ENCODE results near the gene MCF2L.

MCF2L gene

DNA sequence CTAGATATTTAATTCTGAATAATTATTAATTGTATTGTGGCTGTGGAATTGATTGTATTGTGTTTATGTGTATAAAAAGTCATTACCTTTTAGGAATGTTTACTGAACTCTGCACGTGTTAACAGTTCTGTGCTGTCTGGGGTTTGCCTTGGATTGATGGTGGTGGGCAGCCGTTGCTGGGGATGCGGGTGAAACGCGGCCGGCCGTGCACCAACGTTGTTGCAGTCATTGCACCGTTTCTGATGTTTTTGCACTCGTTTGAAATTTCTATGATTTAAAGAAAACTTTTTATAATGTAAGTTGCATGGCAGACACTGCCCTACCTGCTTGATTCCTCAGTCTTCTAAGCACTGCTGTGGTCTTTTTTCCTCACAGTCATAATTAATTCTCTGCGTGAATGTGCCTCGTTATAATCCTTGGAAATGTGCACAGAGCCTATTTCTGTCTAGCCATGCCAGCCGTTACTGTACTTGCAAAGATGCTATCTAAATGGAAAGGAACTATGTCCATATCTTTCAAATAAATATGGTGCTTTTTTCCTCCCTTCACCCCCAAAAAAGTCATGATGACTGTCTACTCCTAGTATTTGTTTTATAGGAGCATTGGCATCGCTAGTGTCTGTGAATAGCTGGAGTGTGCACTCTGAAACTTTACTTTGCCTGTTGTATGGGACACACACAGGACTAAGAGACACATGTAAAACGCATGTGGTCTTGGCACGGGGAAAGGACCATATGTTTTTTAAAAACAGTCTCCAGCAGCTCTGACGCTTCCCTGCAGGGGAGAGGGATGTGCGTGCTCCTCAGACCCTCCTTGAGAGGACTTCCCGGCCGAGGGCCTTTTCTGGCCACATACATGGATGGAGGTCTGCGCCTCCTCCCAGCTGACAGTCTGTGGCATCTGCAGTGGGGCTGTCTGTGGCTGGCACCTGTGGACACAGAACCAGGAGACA, 40.7 kb upstream of the MCF2L start:
- peak; percentile 18 for ATAC-seq
- no peak for TF ChIP-seq ZC3H10 (CRISPR knock-in tag; IDR thresholded peaks at IDR 0.05)

DNA sequence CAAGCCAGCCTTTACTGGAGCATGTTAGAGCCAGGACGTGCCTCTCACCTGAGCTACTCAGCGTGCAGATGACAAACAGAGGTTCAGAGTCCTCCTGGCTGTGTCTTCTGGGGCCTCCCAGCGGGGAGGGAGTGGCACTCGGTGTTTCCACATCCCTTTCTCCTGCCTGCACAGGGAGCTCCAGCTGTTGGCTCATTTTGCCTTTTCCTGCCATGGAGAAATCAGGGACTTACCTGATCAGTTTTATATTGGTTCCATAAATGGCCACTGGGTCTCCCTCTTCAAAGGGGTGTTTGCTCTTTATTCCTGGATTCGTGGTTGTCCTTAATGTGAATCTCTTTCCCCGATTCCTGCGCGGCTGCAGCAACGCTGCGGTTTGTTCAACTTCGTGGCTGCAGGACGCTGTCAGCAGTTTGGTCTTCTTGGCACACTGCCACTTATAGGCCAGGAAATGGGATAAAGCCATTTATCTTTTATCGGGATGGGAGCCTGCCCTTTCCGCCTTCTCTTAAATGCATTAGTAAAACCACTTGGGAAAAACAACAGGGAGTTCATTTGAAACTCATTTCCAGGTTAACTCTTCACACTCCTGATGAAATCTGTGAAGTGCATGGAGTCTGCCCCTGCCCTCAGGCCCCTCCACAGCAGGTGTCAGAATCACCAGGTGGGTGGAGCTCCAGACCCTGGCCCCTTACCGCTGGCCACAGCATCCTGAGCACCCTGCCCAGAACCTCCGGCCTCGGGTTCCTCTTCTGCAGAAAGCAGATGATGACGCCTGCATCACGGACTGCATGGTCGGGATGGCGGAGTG, 39.8 kb upstream of the MCF2L start:
- TF ChIP-seq ZNF565 (CRISPR knock-in tag; conservative IDR thresholded peaks at IDR 0.05; ENCODE audit: low read depth) (no peak), SNAI2 (CRISPR knock-in tag; IDR thresholded peaks at IDR 0.05) (no peak), TCF4 (CRISPR knock-in tag; IDR thresholded peaks at IDR 0.05; ENCODE audit: borderline replicate concordance) (0 out of 2 replicates have a peak, but pooled peaks have one; percentile 15)
- ATAC-seq: peak; percentile 31

DNA sequence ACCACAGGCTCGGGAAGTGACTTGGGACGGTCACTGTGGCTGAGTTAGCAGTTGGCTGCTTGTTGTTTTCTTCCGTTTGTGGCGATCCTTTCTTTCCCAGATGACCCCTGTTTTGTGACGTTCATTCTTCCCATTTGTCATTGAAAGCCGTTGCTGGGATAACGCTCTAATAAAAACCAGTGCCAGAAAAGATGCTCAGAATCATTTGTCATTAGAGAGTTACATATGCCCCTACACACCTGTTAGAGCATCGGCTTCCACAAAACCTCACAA, 39.3 kb upstream of the MCF2L start:
- no peak for ATAC-seq
- TF ChIP-seq GLIS3 (CRISPR knock-in tag; IDR thresholded peaks at IDR 0.05) (no peak), ZNF8 (CRISPR knock-in tag; IDR thresholded peaks at IDR 0.05) (no peak), ZNF565 (CRISPR knock-in tag; conservative IDR thresholded peaks at IDR 0.05; ENCODE audit: low read depth) (no peak), TOX (CRISPR knock-in tag; IDR thresholded peaks at IDR 0.05; ENCODE audit: borderline replicate concordance) (no peak), ARNTL (CRISPR knock-in tag; IDR thresholded peaks at IDR 0.05; ENCODE audit: borderline replicate concordance, low read depth) (no peak), OSR1 (CRISPR knock-in tag; IDR thresholded peaks at IDR 0.05) (no peak)
- TF ChIP-seq, protein P1, sequence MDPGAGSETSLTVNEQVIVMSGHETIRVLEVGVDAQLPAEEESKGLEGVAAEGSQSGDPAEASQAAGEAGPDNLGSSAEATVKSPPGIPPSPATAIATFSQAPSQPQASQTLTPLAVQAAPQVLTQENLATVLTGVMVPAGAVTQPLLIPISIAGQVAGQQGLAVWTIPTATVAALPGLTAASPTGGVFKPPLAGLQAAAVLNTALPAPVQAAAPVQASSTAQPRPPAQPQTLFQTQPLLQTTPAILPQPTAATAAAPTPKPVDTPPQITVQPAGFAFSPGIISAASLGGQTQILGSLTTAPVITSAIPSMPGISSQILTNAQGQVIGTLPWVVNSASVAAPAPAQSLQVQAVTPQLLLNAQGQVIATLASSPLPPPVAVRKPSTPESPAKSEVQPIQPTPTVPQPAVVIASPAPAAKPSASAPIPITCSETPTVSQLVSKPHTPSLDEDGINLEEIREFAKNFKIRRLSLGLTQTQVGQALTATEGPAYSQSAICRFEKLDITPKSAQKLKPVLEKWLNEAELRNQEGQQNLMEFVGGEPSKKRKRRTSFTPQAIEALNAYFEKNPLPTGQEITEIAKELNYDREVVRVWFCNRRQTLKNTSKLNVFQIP (CRISPR knock-in tag; IDR thresholded peaks at IDR 0.05; ENCODE audit: borderline replicate concordance, low read depth): no peak
- TF ChIP-seq, protein P2, sequence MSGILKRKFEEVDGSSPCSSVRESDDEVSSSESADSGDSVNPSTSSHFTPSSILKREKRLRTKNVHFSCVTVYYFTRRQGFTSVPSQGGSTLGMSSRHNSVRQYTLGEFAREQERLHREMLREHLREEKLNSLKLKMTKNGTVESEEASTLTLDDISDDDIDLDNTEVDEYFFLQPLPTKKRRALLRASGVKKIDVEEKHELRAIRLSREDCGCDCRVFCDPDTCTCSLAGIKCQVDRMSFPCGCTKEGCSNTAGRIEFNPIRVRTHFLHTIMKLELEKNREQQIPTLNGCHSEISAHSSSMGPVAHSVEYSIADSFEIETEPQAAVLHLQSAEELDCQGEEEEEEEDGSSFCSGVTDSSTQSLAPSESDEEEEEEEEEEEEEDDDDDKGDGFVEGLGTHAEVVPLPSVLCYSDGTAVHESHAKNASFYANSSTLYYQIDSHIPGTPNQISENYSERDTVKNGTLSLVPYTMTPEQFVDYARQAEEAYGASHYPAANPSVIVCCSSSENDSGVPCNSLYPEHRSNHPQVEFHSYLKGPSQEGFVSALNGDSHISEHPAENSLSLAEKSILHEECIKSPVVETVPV (CRISPR knock-in tag; IDR thresholded peaks at IDR 0.05): no peak

DNA sequence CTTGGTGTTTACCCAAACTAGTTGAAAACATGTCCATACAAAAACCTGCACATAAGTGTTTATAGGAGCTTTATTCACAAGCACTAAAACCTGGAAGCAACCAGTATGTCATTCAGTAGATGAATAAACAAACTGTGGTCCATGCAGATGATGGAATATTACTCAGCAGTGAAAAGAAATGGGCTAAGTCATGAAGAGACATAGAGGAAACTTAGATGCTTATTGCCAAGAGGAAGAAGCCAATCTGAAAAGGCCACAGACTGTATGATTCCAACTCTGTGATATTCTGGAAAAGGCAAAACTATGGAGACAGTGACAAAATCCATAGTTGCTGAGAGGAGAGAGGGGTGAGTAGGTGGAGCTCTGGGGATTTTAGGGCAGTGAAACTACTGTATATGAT, 38.8 kb upstream of the MCF2L start:
- no peak for ATAC-seq
- TF ChIP-seq ZNF70 (CRISPR knock-in tag; IDR thresholded peaks at IDR 0.05): no peak
- no peak for TF ChIP-seq OSR1 (CRISPR knock-in tag; IDR thresholded peaks at IDR 0.05)
- TF ChIP-seq, protein P3, sequence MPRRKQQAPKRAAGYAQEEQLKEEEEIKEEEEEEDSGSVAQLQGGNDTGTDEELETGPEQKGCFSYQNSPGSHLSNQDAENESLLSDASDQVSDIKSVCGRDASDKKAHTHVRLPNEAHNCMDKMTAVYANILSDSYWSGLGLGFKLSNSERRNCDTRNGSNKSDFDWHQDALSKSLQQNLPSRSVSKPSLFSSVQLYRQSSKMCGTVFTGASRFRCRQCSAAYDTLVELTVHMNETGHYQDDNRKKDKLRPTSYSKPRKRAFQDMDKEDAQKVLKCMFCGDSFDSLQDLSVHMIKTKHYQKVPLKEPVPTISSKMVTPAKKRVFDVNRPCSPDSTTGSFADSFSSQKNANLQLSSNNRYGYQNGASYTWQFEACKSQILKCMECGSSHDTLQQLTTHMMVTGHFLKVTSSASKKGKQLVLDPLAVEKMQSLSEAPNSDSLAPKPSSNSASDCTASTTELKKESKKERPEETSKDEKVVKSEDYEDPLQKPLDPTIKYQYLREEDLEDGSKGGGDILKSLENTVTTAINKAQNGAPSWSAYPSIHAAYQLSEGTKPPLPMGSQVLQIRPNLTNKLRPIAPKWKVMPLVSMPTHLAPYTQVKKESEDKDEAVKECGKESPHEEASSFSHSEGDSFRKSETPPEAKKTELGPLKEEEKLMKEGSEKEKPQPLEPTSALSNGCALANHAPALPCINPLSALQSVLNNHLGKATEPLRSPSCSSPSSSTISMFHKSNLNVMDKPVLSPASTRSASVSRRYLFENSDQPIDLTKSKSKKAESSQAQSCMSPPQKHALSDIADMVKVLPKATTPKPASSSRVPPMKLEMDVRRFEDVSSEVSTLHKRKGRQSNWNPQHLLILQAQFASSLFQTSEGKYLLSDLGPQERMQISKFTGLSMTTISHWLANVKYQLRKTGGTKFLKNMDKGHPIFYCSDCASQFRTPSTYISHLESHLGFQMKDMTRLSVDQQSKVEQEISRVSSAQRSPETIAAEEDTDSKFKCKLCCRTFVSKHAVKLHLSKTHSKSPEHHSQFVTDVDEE (CRISPR knock-in tag; IDR thresholded peaks at IDR 0.05): no peak
- TF ChIP-seq, protein P2 (CRISPR knock-in tag; IDR thresholded peaks at IDR 0.05): no peak
- TF ChIP-seq, protein P1 (CRISPR knock-in tag; IDR thresholded peaks at IDR 0.05; ENCODE audit: borderline replicate concordance, low read depth): no peak
- TF ChIP-seq ARNTL (CRISPR knock-in tag; IDR thresholded peaks at IDR 0.05; ENCODE audit: borderline replicate concordance, low read depth): no peak
- no peak for TF ChIP-seq BACH2 (CRISPR knock-in tag; IDR thresholded peaks at IDR 0.05; ENCODE audit: borderline replicate concordance)
- no peak for TF ChIP-seq CSDC2 (CRISPR knock-in tag; IDR thresholded peaks at IDR 0.05)
